Hepatocyte (in vitro differentiated cells): ENCODE data around the gene EPHB1.

Source experiments
- EZH2 ChIP-seq: fragments of 200-600 bp; sonication (generic); IDR thresholded peaks from 2 replicates; pipeline ENCODE4 v1.6.1; 2016; ENCODE audit warnings: antibody characterized with exemption, mild to moderate bottlenecking, borderline replicate concordance
- EZH2phosphoT487 ChIP-seq: fragments of 200-600 bp; sonication (generic); IDR thresholded peaks from one replicate; pipeline ENCODE4 v1.6.1; 2018; ENCODE audit warnings: antibody characterized with exemption, mild to moderate bottlenecking, low read depth, moderate library complexity; ENCODE audit not compliant: unreplicated experiment, severe bottlenecking
- TF ChIP-seq, protein P1 (sequence below): fragments of 200-600 bp; sonication (generic); IDR thresholded peaks from 2 replicates; pipeline ENCODE4 v1.5.1; 2016; ENCODE audit warnings: antibody characterized with exemption, mild to moderate bottlenecking; ENCODE audit not compliant: poor library complexity

DNA sequence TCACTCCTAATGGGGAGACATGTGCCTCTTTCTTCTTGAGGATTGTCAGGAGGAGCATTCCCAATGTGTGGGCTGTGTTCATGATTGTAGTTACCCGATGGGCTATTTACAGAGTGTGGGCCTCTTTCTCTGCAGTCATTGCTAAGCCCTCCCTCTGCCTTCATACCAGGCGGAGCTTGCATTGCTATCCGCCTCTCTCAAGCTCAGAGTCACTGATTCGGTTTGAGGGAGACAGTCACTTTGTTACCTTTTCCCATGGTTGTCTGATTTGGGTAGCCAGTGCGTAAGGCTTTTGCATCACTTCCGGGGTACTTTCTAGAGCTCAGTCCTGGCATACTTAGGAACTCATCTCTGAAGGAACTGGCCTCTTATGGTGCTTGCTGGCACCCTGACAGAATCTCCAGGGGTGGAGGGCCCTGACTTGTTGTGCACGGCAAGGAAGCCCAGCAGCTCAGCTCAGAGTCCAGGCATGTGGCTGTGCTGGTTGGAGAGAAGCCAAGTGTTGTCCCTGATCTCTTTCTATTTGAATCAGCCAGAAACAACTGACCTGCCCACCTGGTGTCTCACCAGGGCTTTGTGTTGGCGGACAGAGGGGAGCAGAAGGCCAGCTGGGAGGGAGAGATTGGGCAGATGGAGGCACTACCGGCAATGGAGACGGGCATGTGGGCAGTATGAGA lies 79.8 kb downstream of the EPHB1 start:
- TF ChIP-seq, protein P1, sequence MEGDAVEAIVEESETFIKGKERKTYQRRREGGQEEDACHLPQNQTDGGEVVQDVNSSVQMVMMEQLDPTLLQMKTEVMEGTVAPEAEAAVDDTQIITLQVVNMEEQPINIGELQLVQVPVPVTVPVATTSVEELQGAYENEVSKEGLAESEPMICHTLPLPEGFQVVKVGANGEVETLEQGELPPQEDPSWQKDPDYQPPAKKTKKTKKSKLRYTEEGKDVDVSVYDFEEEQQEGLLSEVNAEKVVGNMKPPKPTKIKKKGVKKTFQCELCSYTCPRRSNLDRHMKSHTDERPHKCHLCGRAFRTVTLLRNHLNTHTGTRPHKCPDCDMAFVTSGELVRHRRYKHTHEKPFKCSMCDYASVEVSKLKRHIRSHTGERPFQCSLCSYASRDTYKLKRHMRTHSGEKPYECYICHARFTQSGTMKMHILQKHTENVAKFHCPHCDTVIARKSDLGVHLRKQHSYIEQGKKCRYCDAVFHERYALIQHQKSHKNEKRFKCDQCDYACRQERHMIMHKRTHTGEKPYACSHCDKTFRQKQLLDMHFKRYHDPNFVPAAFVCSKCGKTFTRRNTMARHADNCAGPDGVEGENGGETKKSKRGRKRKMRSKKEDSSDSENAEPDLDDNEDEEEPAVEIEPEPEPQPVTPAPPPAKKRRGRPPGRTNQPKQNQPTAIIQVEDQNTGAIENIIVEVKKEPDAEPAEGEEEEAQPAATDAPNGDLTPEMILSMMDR: no peak
- TF ChIP-seq EZH2 (no peak), EZH2phosphoT487 (no peak)
